AG09319 (cell line): ENCODE results near the gene STUM.

Experiments used
- DNase-seq: peaks from one replicate; pipeline ENCODE4 v3.0.0-alpha.2; 2010; ENCODE audit warnings: low read depth; ENCODE audit errors: extremely low read depth
- CTCF ChIP-seq: IDR thresholded peaks from 2 replicates; pipeline ENCODE4 v1.5.1; 2011; ENCODE audit warnings: low read depth, mild to moderate bottlenecking, inconsistent platforms, low read length, moderate library complexity

The STUM gene

GRCh38 chr1:226575739-226576378 lies 27.3 kb downstream of the STUM start:
- DNase-seq = no peak
- TF ChIP-seq CTCF = no peak

- DNase-seq = no peak
- TF ChIP-seq CTCF = no peak
Measured at GRCh38 chr1:226576601-226577000, 28.0 kb downstream of the STUM start.

DNA sequence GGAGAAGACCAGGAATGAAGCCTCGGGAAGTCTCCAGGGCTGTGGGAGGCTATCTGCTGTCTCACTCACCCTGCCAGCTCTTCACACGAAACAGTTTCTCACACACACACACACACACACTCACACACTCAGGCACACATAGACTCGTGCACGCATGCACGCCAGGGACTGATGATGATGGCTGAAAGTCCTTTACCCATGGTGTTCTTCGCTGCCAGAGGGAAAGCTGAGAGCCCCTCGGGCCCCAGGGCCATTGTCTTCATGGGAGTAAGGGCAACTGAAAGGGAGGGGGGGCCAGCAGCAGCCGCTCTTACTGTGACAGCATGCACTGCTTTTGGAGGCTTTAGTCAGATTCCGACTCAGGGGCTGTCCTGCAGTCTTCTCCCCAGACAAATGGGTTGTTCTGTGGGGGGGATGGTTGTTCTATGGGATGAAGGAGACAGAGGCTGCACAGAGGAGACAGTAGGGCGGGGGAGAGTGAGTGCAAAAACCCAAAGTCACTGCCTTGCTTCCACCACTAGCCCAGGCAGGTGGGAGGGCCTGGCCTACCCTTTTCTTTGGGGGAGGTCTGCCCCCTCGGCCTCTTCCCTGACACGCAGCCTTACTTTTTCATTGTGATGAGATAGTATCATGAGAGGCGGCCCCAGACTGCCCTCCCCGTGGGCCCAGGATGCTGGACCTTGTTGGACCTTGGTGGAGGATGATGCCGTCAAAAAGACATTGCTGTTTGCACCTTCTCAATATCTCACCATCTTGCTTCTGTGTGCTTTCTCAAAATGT lies 29.0 kb downstream of the STUM start:
- no peak for TF ChIP-seq CTCF
- no peak for DNase-seq

DNA sequence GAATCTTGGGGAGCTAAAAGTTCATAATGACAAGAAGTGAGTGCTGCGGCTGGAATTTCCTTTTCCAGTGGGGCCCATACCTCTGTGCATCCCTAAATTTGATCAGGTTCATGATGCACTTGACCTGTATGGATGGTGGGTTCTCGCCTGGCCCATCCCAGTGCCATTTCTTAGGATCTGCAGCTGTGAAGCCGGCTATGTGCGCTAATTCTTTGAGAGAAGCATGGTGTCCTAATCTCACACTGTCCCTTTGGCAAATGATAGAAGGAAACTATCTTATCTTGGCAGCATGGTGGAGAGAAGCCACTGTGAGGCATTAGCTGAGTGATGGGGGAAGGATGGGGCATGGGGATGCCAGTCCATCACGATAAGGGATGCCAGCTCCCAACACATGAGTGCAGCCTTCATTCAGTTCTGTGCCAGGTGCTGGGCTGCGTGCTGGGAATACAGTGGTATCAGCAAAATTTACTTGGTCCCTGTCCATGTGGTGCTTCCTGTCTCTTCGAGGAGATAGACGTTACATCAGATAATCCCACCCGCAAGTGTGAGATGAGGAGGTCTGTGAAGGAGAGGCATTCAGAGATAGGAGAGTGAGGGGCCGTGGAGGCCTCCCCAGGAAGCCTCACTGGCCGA lies 30.5 kb downstream of the STUM start:
- no peak for DNase-seq
- TF ChIP-seq CTCF = no peak

- DNase-seq = no peak
- TF ChIP-seq CTCF = no peak
Measured at GRCh38 chr1:226579781-226580323, 31.3 kb downstream of the STUM start.

DNA sequence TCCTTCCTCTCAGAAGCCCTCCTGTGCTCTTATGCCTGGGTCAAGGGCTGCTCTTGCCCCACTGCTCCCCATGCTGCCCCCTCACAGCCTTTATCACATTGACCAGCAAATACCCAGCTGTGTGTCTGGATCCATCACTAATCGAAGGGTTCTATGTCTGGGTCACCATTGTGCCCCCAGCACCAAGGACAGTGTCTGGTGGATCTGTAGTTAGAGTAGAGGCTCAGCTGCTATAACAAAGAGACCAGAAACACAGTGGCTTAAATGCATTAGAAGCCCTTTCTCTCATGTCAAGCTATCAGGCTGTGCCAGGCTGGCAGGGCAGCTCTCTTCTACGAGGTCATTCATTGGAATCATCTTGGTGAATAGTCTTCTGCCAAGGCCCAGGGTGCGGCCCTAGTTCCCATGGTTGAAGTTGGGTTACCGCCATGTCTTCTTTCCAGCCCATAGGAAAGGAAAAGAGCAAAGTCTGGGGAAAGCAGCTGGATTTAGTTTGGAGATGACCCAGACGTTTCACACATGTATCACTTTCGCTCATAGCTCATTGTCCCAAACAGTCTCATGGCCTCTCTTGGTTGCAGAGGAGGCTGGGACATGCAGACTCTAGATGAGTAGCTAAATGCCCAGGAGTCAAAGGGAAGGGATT lies 32.2 kb downstream of the STUM start:
- TF ChIP-seq CTCF = no peak
- DNase-seq = no peak
